IMR-90 (cell line): ENCODE data around the gene CRCP. TPM values are rescaled to one million over a fixed set of nuclear protein-coding genes. Genes with fewer than 3 reads are reported as not detected.
"Not testable (repeated sequence)": the region's sequence is repeated elsewhere in the genome, so short reads cannot be mapped to it uniquely, and the experiment has no call there.

Experiments used
- ATAC-seq: fragments of 200-7000 bp; cut with Tn5 transposase; 2 replicates; pipeline ENCODE4 v1.9.1; 2020; ENCODE audit warnings: low read depth, mild to moderate bottlenecking, moderate library complexity
- BruUV-seq: library from RNA; stranded (reverse); fragments of 400-500 nt; replicated peaks from 2 replicates; lab custom pipeline; 2021; lab: Mats Ljungman, UMichigan
- CTCF ChIA-PET: fragments of 300-600 bp; formaldehyde crosslinking; extraction: SDS; loops from one replicate; lab custom pipeline; 2021; ENCODE audit warnings: antibody characterized with exemption; lab: Yijun Ruan, JAX
- POLR2A ChIA-PET: fragments of 300-600 bp; sonication (Branson Sonifier 250); formaldehyde crosslinking; loops from one replicate; lab custom pipeline; 2022; ENCODE audit warnings: antibody characterized with exemption; ENCODE audit not compliant: unreplicated experiment; lab: Charles Lee
- DNase-seq: peaks from one replicate; pipeline ENCODE4 v3.0.0; 2013
- H2AFZ ChIP-seq: replicated peaks from 2 replicates; pipeline ENCODE3; 2013; ENCODE audit warnings: low read length, mild to moderate bottlenecking; ENCODE audit not compliant: poor library complexity
- H2AK5ac ChIP-seq: 2 replicates; pipeline ENCODE4 v1.6.1; 2013; ENCODE audit warnings: low read depth, low read length, inconsistent platforms
- H2AK9ac ChIP-seq: replicated peaks from 2 replicates; pipeline ENCODE3; 2013; ENCODE audit warnings: mild to moderate bottlenecking, low read depth, low read length, moderate library complexity; ENCODE audit not compliant: poor library complexity
- H2BK120ac ChIP-seq: 2 replicates; pipeline ENCODE4 v1.6.1; 2013; ENCODE audit warnings: low read depth, low read length, inconsistent platforms
- H2BK15ac ChIP-seq: 3 replicates; pipeline ENCODE4 v1.6.1; 2013; ENCODE audit warnings: low read depth, low read length, inconsistent platforms
- H2BK20ac ChIP-seq: 2 replicates; pipeline ENCODE4 v1.6.1; 2013; ENCODE audit warnings: low read depth, mild to moderate bottlenecking, inconsistent platforms, low read length, moderate library complexity
- H2BK5ac ChIP-seq: 2 replicates; pipeline ENCODE4 v1.6.1; 2013; ENCODE audit warnings: mild to moderate bottlenecking, low read depth, low read length, inconsistent platforms; ENCODE audit not compliant: poor library complexity, severe bottlenecking
- H3K14ac ChIP-seq: replicated peaks from 2 replicates; pipeline ENCODE4 v1.6.1; 2013; ENCODE audit warnings: low read depth, low read length, inconsistent platforms
- H3K18ac ChIP-seq: 2 replicates; pipeline ENCODE4 v1.6.1; 2013; ENCODE audit warnings: low read depth, low read length, control low read depth
- H3K23ac ChIP-seq: 2 replicates; pipeline ENCODE4 v1.6.1; 2013; ENCODE audit warnings: low read depth, low read length, inconsistent platforms
- H3K27ac ChIP-seq: 2 replicates; pipeline ENCODE4 v1.5.1; 2013; ENCODE audit warnings: mild to moderate bottlenecking, control low read depth, low read length; ENCODE audit not compliant: insufficient read depth
- H3K27me3 ChIP-seq: 2 replicates; pipeline ENCODE4 v1.6.1; 2013; ENCODE audit warnings: low read length; ENCODE audit not compliant: control insufficient read depth, insufficient read depth
- H3K36me3 ChIP-seq: 2 replicates; pipeline ENCODE4 v1.6.1; 2013; ENCODE audit warnings: low read length, mixed read lengths; ENCODE audit not compliant: control insufficient read depth, insufficient read depth
- H3K4ac ChIP-seq: 2 replicates; pipeline ENCODE4 v1.6.1; 2013; ENCODE audit warnings: low read depth, low read length, inconsistent platforms
- H3K4me1 ChIP-seq: 2 replicates; pipeline ENCODE4 v1.6.1; 2013; ENCODE audit warnings: low read length, mixed read lengths; ENCODE audit not compliant: control insufficient read depth, insufficient read depth
- H3K4me2 ChIP-seq: 2 replicates; pipeline ENCODE4 v1.6.1; 2013; ENCODE audit warnings: low read depth, mild to moderate bottlenecking, control low read depth, low read length, moderate library complexity
- H3K4me3 ChIP-seq: 2 replicates; pipeline ENCODE4 v1.5.1; 2013; ENCODE audit warnings: low read depth, mild to moderate bottlenecking, control low read depth, low read length, moderate library complexity; ENCODE audit not compliant: insufficient read depth
- H3K56ac ChIP-seq: 2 replicates; pipeline ENCODE4 v1.6.1; 2013; ENCODE audit warnings: low read length, inconsistent platforms; ENCODE audit not compliant: insufficient read depth; ENCODE audit errors: extremely low read depth
- H3K79me1 ChIP-seq, 2 experiments: 2 replicates each; pipeline ENCODE4 v1.6.1; 2013; ENCODE audit warnings: low read length in 2 of 2, inconsistent platforms in 1 of 2, low read depth in 1 of 2
- H3K9ac ChIP-seq: 2 replicates; pipeline ENCODE4 v1.6.1; 2013; ENCODE audit warnings: low read depth, low read length, control low read depth
- H3K9me1 ChIP-seq: 2 replicates; pipeline ENCODE4 v1.6.1; 2013; ENCODE audit warnings: low read length, inconsistent platforms; ENCODE audit not compliant: insufficient read depth
- H3K9me3 ChIP-seq: 2 replicates; pipeline ENCODE4 v1.6.1; 2013; ENCODE audit warnings: low read length; ENCODE audit not compliant: control insufficient read depth, insufficient read depth
- H4K20me1 ChIP-seq: 2 replicates; pipeline ENCODE4 v1.6.1; 2013; ENCODE audit warnings: low read length, inconsistent platforms; ENCODE audit not compliant: insufficient read depth
- H4K5ac ChIP-seq: 2 replicates; pipeline ENCODE4 v1.6.1; 2013; ENCODE audit warnings: mild to moderate bottlenecking, low read depth, low read length, control low read depth
- H4K8ac ChIP-seq, 2 experiments: 2 replicates each; pipeline ENCODE4 v1.6.1; 2013; ENCODE audit warnings: low read depth in 2 of 2, low read length in 2 of 2, control low read depth in 1 of 2, inconsistent platforms in 1 of 2
- H4K91ac ChIP-seq: 2 replicates; pipeline ENCODE4 v1.6.1; 2013; ENCODE audit warnings: low read depth, low read length, inconsistent platforms; ENCODE audit not compliant: insufficient read depth
- WGBS, 2 experiments: methylation state at CpG; one replicate each; pipeline versions ENCODE4 v1.1.5 to v1.1.7; 2013; ENCODE audit warnings: missing lambda C conversion rate in 2 of 2; ENCODE audit not compliant: insufficient read length in 1 of 2; ENCODE audit errors: extremely low coverage in 2 of 2; 5-methylcytosine and 5-hydroxymethylcytosine counted together
- dilution Hi-C: fragments of 300-500 bp; cut with HindIII; formaldehyde crosslinking; loops from one replicate; pipeline ENCODE4 v1.14.3; 2018; ENCODE audit warnings: low sequenced_read_pairs; ENCODE audit not compliant: unreplicated experiment
- in situ Hi-C: fragments of 300-500 bp; cut with MboI; formaldehyde crosslinking; loops from 3 replicates; pipeline ENCODE4 v1.14.3; 2019; ENCODE audit warnings: low sequenced_read_pairs, inconsistent platforms, mixed read lengths
- intact Hi-C: fragments of 100-400 bp; cut with micrococcal nuclease; formaldehyde crosslinking; loops from 2 replicates; pipeline ENCODE4 v1.10.0; 2022
- polyA plus RNA-seq, 3 experiments: library from polyadenylated mRNA; depleted of rRNA; stranded (reverse); fragments of >200 nt; gene quantifications; 2 replicates each; pipeline ENCODE4 v1.2.3, GENCODE V29; 2012; ENCODE audit warnings: low replicate concordance in 1 of 3
- total RNA-seq: library from RNA; depleted of rRNA; stranded (reverse); fragments of >200 nt; gene quantifications from 2 replicates; pipeline ENCODE4 v1.2.3, GENCODE V29; 2012

The CRCP gene
- total and polyA plus RNA-seq, 2 of the 4 experiments (the other 2 are of a cell fraction) = 22.9 to 37.5 TPM

- H4K20me1 ChIP-seq, H3K4me1 ChIP-seq, H3K9ac ChIP-seq, H3K4me2 ChIP-seq, H4K91ac ChIP-seq, H3K23ac ChIP-seq, H4K8ac ChIP-seq, H2BK120ac ChIP-seq, H3K79me1 ChIP-seq, ATAC-seq, H2AFZ ChIP-seq, H2AK5ac ChIP-seq, CTCF ChIA-PET, H3K36me3 ChIP-seq, BruUV-seq, H3K4me3 ChIP-seq, H2BK5ac ChIP-seq, dilution Hi-C loops, H4K5ac ChIP-seq, H3K18ac ChIP-seq, H3K27me3 ChIP-seq, intact Hi-C loops, POLR2A ChIA-PET, H3K4ac ChIP-seq, in situ Hi-C loops, H3K14ac ChIP-seq, H3K56ac ChIP-seq, DNase-seq, H2AK9ac ChIP-seq, H2BK20ac ChIP-seq, H3K9me3 ChIP-seq, H2BK15ac ChIP-seq, H3K27ac ChIP-seq: not testable (repeated sequence)
- WGBS, 2 experiments = no CpG with 5 or more reads among the region's 5 CpGs
- peaks cover 11% of the 10 kb centered on the region for H3K9me1 ChIP-seq
Observed at GRCh38 chr7:66108410-66108809, 6.2 kb upstream of the CRCP start.
